ENCODE data around the gene HIVEP3. TPM values are rescaled to one million over a fixed set of nuclear protein-coding genes. Genes with fewer than 3 reads are reported as not detected.

HIVEP3 gene
- total and polyA plus RNA-seq, 2 donors (not counting 1 experiment from before 2014, with no cell fraction given), result 2.0 to 5.1 TPM

DNA sequence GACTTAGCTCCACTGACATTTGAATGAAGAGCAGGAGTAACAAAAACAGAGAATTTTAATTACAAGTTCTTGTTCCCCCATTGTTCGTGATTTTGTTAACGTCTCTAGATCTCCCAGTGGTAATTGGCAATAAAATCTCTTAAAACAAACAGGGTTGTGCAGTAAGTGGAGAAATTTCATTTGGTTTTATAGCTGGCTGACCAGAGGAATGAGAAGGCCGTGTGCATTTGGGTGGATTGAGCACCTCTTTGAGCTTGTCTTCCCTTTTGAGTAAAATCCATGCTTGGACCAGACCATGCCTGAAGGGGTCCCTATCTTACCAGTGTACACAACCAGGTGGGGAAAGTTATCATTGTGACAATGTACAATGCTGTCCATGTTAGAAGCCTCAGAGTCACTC, 137.8 kb downstream of the HIVEP3 start:
- H3K4me2 ChIP-seq (replicated peaks; ENCODE audit: low read depth, low read length, poor library complexity, severe bottlenecking), result no peak overlapping the region
- Mint-ChIP-seq H3K4me3 (no peak overlapping the region), H3K27ac (no peak overlapping the region), H3K9me3 (ENCODE audit: insufficient read depth) (no peaks in the 10 kb centered on the region), H3K4me1 (peaks cover 8% of the 10 kb centered on the region), H3K27me3 (no peaks in the 10 kb centered on the region)
- no peak for DNase-seq
- H4K20me1 ChIP-seq (ENCODE audit: control insufficient read depth, insufficient read depth, low read length, poor library complexity, severe bottlenecking), result no peaks in the 10 kb centered on the region
- H3K79me2 ChIP-seq (ENCODE audit: control insufficient read depth, insufficient read depth, low read length), result no peaks in the 10 kb centered on the region
- H3K4me3 ChIP-seq (ENCODE audit: control extremely low read depth in 1 of 5, extremely low read depth in 1 of 5, insufficient read depth in 1 of 5, low read depth in 2 of 5, low read length in 4 of 5), result no peak overlapping the region
- POLR2A ChIA-PET, result no interaction called here
- peaks cover 0 to 8% of the 10 kb centered on the region in 2 donors for H3K4me1 ChIP-seq (ENCODE audit: control insufficient read depth in 2 of 2, insufficient read depth in 2 of 2, low read length in 2 of 2)
- no peak overlapping the region for H3K9ac ChIP-seq (ENCODE audit: low read length)
- WGBS (ENCODE audit: insufficient coverage), result 100% methylated on average over 1 of the region's 3 CpGs
- H3K27ac ChIP-seq (ENCODE audit: low read length in 2 of 2), result no peak overlapping the region
- CTCF ChIA-PET, result interaction anchor here (1.0 kb wide), 1 partner anchor 206 kb away, joined by 3 read pairs; no protein-coding TSS in a partner anchor
- no peaks in the 10 kb centered on the region for H3K27me3 ChIP-seq (replicated peaks in 1 of 4; ENCODE audit: control extremely low read depth in 1 of 4, control insufficient read depth in 3 of 4, insufficient read depth in 4 of 4, low read length in 3 of 4)
- TF ChIP-seq, protein P1, sequence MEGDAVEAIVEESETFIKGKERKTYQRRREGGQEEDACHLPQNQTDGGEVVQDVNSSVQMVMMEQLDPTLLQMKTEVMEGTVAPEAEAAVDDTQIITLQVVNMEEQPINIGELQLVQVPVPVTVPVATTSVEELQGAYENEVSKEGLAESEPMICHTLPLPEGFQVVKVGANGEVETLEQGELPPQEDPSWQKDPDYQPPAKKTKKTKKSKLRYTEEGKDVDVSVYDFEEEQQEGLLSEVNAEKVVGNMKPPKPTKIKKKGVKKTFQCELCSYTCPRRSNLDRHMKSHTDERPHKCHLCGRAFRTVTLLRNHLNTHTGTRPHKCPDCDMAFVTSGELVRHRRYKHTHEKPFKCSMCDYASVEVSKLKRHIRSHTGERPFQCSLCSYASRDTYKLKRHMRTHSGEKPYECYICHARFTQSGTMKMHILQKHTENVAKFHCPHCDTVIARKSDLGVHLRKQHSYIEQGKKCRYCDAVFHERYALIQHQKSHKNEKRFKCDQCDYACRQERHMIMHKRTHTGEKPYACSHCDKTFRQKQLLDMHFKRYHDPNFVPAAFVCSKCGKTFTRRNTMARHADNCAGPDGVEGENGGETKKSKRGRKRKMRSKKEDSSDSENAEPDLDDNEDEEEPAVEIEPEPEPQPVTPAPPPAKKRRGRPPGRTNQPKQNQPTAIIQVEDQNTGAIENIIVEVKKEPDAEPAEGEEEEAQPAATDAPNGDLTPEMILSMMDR (IDR thresholded peaks at IDR 0.05), result no peak
- TF ChIP-seq EZH2 (IDR thresholded peaks at IDR 0.05; ENCODE audit: borderline replicate concordance, insufficient read depth, low read depth, low read length, poor library complexity, severe bottlenecking), result no peak
- H3K9me3 ChIP-seq (ENCODE audit: control extremely low read depth in 1 of 3, control insufficient read depth in 2 of 3, insufficient read depth in 1 of 3, low read length in 2 of 3), result no peaks in the 10 kb centered on the region
- ATAC-seq (ENCODE audit: low read depth), result no peak
- H3K36me3 ChIP-seq (replicated peaks in 1 of 2; ENCODE audit: control extremely low read depth in 1 of 2, control insufficient read depth in 1 of 2, extremely low read depth in 1 of 2, insufficient read depth in 2 of 2, low read length in 1 of 2), result no peaks in the 10 kb centered on the region
- intact Hi-C loops (cut with micrococcal nuclease), result no loop called here
- no peak overlapping the region for H2AFZ ChIP-seq (ENCODE audit: insufficient read depth, low read depth, low read length, poor library complexity, severe bottlenecking)

DNA sequence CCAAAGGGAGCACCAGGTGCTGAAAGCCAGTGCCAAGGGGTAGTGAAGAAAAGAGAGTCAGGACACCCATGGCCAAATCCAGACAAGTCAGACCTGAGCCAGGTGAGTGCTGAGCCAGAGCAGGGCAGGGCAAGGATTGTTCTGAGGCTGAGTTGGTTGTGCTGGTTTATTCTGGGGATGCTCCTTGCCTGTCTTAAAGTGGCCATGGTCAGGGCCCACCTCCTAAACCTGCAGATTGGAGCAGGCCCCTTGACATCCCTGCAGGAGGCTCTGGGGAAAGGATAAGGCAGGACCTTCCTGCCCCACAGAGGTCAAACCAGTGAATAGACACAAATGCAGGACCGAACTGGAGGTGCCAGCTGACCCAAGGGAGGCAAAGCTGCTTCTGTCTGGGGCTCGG, 138.4 kb downstream of the HIVEP3 start:
- Mint-ChIP-seq H3K4me3 (no peak overlapping the region), H3K9me3 (ENCODE audit: insufficient read depth) (no peaks in the 10 kb centered on the region), H3K27me3 (no peaks in the 10 kb centered on the region), H3K27ac (no peak overlapping the region), H3K4me1 (peaks cover 8% of the 10 kb centered on the region)
- Histone ChIP-seq H3K27me3 (replicated peaks in 1 of 4; ENCODE audit: control extremely low read depth in 1 of 4, control insufficient read depth in 3 of 4, insufficient read depth in 4 of 4, low read length in 3 of 4) (no peaks in the 10 kb centered on the region), H3K4me2 (replicated peaks; ENCODE audit: low read depth, low read length, poor library complexity, severe bottlenecking) (no peak overlapping the region), H2AFZ (ENCODE audit: insufficient read depth, low read depth, low read length, poor library complexity, severe bottlenecking) (no peak overlapping the region), H3K36me3 (replicated peaks in 1 of 2; ENCODE audit: control extremely low read depth in 1 of 2, control insufficient read depth in 1 of 2, extremely low read depth in 1 of 2, insufficient read depth in 2 of 2, low read length in 1 of 2) (no peaks in the 10 kb centered on the region), H3K27ac (ENCODE audit: low read length in 2 of 2) (no peak overlapping the region), H3K79me2 (ENCODE audit: control insufficient read depth, insufficient read depth, low read length) (no peaks in the 10 kb centered on the region), H4K20me1 (ENCODE audit: control insufficient read depth, insufficient read depth, low read length, poor library complexity, severe bottlenecking) (no peaks in the 10 kb centered on the region), H3K9me3 (ENCODE audit: control extremely low read depth in 1 of 3, control insufficient read depth in 2 of 3, insufficient read depth in 1 of 3, low read length in 2 of 3) (no peaks in the 10 kb centered on the region), H3K4me3 (ENCODE audit: control extremely low read depth in 1 of 5, extremely low read depth in 1 of 5, insufficient read depth in 1 of 5, low read depth in 2 of 5, low read length in 4 of 5) (no peak overlapping the region), H3K4me1 (ENCODE audit: control insufficient read depth in 2 of 2, insufficient read depth in 2 of 2, low read length in 2 of 2) (peaks cover 0 to 8% of the 10 kb centered on the region in 2 donors), H3K9ac (ENCODE audit: low read length) (no peak overlapping the region)
- intact Hi-C loops (cut with micrococcal nuclease), result no loop called here
- CTCF ChIA-PET, result interaction anchor here (1.0 kb wide), 1 partner anchor 206 kb away, joined by 3 read pairs; no protein-coding TSS in a partner anchor
- POLR2A ChIA-PET, result no interaction called here
- 82% methylated on average over 2 of the region's 2 CpGs for WGBS (ENCODE audit: insufficient coverage)
- TF ChIP-seq, protein P1 (IDR thresholded peaks at IDR 0.05), result no peak
- DNase-seq (no peak), ATAC-seq (ENCODE audit: low read depth) (no peak)
